ENCODE measurements around the gene TNRC6C.

The TNRC6C gene

GRCh38 chr17:78092794-78093324 lies 134.4 kb downstream of the TNRC6C start:
- FAIRE-seq = no peak

GRCh38 chr17:78095035-78095434 lies 136.5 kb downstream of the TNRC6C start:
- no peak for FAIRE-seq

GRCh38 chr17:78096093-78096492 lies 137.6 kb downstream of the TNRC6C start:
- FAIRE-seq = no peak

GRCh38 chr17:78101112-78101511 lies 142.6 kb downstream of the TNRC6C start:
- FAIRE-seq = no peak

- FAIRE-seq = no peak
These were observed 143.0 kb downstream of the TNRC6C start for GRCh38 chr17:78101542-78101941.

GRCh38 chr17:78103311-78103710 lies 144.8 kb downstream of the TNRC6C start:
- no peak for FAIRE-seq

GRCh38 chr17:78104540-78104941 lies 146.0 kb downstream of the TNRC6C start:
- FAIRE-seq = no peak

GRCh38 chr17:78105101-78105500 lies 146.6 kb downstream of the TNRC6C start:
- no peak for FAIRE-seq

GRCh38 chr17:78105551-78105950 lies 147.0 kb downstream of the TNRC6C start:
- FAIRE-seq = no peak

- peak; percentile 14 for FAIRE-seq
These were observed 147.7 kb downstream of the TNRC6C start for GRCh38 chr17:78106211-78106610.

GRCh38 chr17:78107457-78107856 lies 149.0 kb downstream of the TNRC6C start:
- no peak for FAIRE-seq

- no peak for FAIRE-seq
These were observed 149.6 kb downstream of the TNRC6C start for GRCh38 chr17:78107976-78108725.

- no peak for FAIRE-seq
These were observed 150.4 kb downstream of the TNRC6C start for GRCh38 chr17:78108726-78109488.

- no peak for FAIRE-seq
These were observed 150.9 kb downstream of the TNRC6C start for GRCh38 chr17:78109489-78109761.

GRCh38 chr17:78110363-78111015 lies 152.0 kb downstream of the TNRC6C start:
- FAIRE-seq = no peak

GRCh38 chr17:78111016-78111726 lies 152.7 kb downstream of the TNRC6C start:
- FAIRE-seq = no peak

- FAIRE-seq = no peak
These were observed 153.4 kb downstream of the TNRC6C start for GRCh38 chr17:78111727-78112517.

- no peak for FAIRE-seq
These were observed 154.3 kb downstream of the TNRC6C start for GRCh38 chr17:78112518-78113471.

GRCh38 chr17:78113804-78114785 lies 155.6 kb downstream of the TNRC6C start:
- no peak for FAIRE-seq
